K562 (cell line): ENCODE measurements around the gene SSTR1. TPM values are rescaled to one million over a fixed set of nuclear protein-coding genes. Genes with fewer than 3 reads are reported as not detected.

Experiments used
- ATAC-seq: fragments of 200-7000 bp; cut with Tn5 transposase; 3 replicates; pipeline ENCODE4 v1.9.1; 2020; ENCODE audit warnings: moderate library complexity
- BruUV-seq: library from RNA; stranded (reverse); fragments of 400-500 nt; replicated peaks from 2 replicates; lab custom pipeline; 2021; lab: Mats Ljungman, UMichigan
- CTCF ChIA-PET: fragments of 300-600 bp; formaldehyde crosslinking; extraction: SDS; loops from one replicate; lab custom pipeline; 2021; ENCODE audit warnings: low intra/inter-chr PET ratio; lab: Yijun Ruan, JAX
- POLR2A ChIA-PET: fragments of 300-600, 350-650 bp; sonication (Branson Sonifier 250); formaldehyde crosslinking; extraction: SDS; loops from one replicate; lab custom pipeline; 2021; ENCODE audit warnings: antibody characterized with exemption, inconsistent platforms; lab: Yijun Ruan, JAX
- DNase-seq, 4 experiments: peaks; one replicate each; pipeline versions ENCODE4 v3.0.0 to v3.0.0-alpha.2; 2011 to 2018; ENCODE audit warnings: low spot score in 3 of 4, mixed read lengths in 3 of 4; ENCODE audit errors: extremely low read depth in 1 of 4
- FAIRE-seq: peaks from 2 replicates; lab custom pipeline; 2011; peaks lifted over from hg19 to GRCh38; lab: Jason Lieb, UNC
- H2AFZ ChIP-seq: 2 replicates; pipeline ENCODE4 v1.6.0; 2011; ENCODE audit warnings: low read depth, low read length, control low read depth, inconsistent platforms
- H3K27ac ChIP-seq: fragments of 200-600 bp; 3 replicates; pipeline ENCODE4 v1.8.0; 2011; ENCODE audit warnings: low read depth, mild to moderate bottlenecking, control low read depth, inconsistent platforms, low read length, moderate library complexity, mixed read lengths; ENCODE audit errors: extremely low read depth
- H3K27me3 ChIP-seq, 2 experiments: fragments of 300-600 bp in 1 of 2; 2 replicates in 1 of 2; 3 replicates in 1 of 2; pipeline versions ENCODE4 v1.6.0 to v1.8.0; 2011; ENCODE audit warnings: inconsistent platforms in 2 of 2, low read length in 2 of 2, mild to moderate bottlenecking in 1 of 2, mixed read lengths in 1 of 2, moderate library complexity in 1 of 2; ENCODE audit not compliant: control insufficient read depth in 2 of 2, insufficient read depth in 2 of 2
- H3K36me3 ChIP-seq: fragments of 300-600 bp; 3 replicates; pipeline ENCODE4 v1.8.0; 2011; ENCODE audit warnings: mild to moderate bottlenecking, low read length, inconsistent platforms; ENCODE audit not compliant: control insufficient read depth, insufficient read depth
- H3K4me1 ChIP-seq, 2 experiments: fragments of 200-600 bp in 1 of 2; replicated peaks in 1 of 2; 2 replicates in 1 of 2; 3 replicates in 1 of 2; pipeline versions ENCODE4 v1.5.1 to v1.8.0; 2011; ENCODE audit warnings: inconsistent platforms in 2 of 2, low read length in 2 of 2, mild to moderate bottlenecking in 1 of 2, mixed read lengths in 1 of 2, moderate library complexity in 1 of 2; ENCODE audit not compliant: control insufficient read depth in 2 of 2, insufficient read depth in 2 of 2
- H3K4me2 ChIP-seq: 2 replicates; pipeline ENCODE4 v1.6.1; 2011; ENCODE audit warnings: low read length, control low read depth, inconsistent platforms, mixed read lengths; ENCODE audit not compliant: insufficient read depth
- H3K4me3 ChIP-seq: fragments of 200-600 bp; sonication (generic), shearing (Covaris generic); 2 replicates; pipeline ENCODE4 v1.5.1; 2016; ENCODE audit warnings: control low read depth, inconsistent platforms
- H3K79me2 ChIP-seq: fragments of 200-600 bp; 3 replicates; pipeline ENCODE4 v1.8.0; 2011; ENCODE audit warnings: low read length, inconsistent platforms; ENCODE audit not compliant: control insufficient read depth, insufficient read depth
- H3K9ac ChIP-seq, 2 experiments: 2 replicates each; pipeline versions ENCODE4 v1.6.0 to v1.6.1; 2011; ENCODE audit warnings: low read depth in 2 of 2, low read length in 2 of 2, control low read depth in 1 of 2, inconsistent platforms in 1 of 2, mild to moderate bottlenecking in 1 of 2, mixed read lengths in 1 of 2; ENCODE audit not compliant: insufficient read depth in 1 of 2
- H3K9me1 ChIP-seq: one replicate; pipeline ENCODE4 v1.6.0; 2011; ENCODE audit warnings: inconsistent platforms, mild to moderate bottlenecking, low read length, moderate library complexity; ENCODE audit not compliant: control insufficient read depth, insufficient read depth
- H3K9me3 ChIP-seq: replicated peaks from 2 replicates; pipeline ENCODE4 v1.5.1; 2011; ENCODE audit warnings: low read depth, low read length, inconsistent platforms; ENCODE audit not compliant: control insufficient read depth, insufficient read depth
- H4K20me1 ChIP-seq: replicated peaks from 2 replicates; pipeline ENCODE4 v1.6.1; 2011; ENCODE audit warnings: low read length, inconsistent platforms, mixed read lengths; ENCODE audit not compliant: control insufficient read depth, insufficient read depth
- MED1 ChIP-seq: sonication (generic); formaldehyde crosslinking; IDR thresholded peaks from 2 replicates; pipeline ENCODE4 v1.8.1; 2023; ENCODE audit warnings: missing genetic modification reagents, borderline replicate concordance
- RBM14 ChIP-seq: fragments of 200-400 bp; formaldehyde crosslinking; IDR thresholded peaks from 2 replicates; pipeline ENCODE4 v1.6.1; 2018; ENCODE audit warnings: low read depth, mild to moderate bottlenecking, low read length, moderate library complexity, borderline replicate concordance; ENCODE audit not compliant: insufficient read depth
- WGBS: fragments of 100-300 bp; shearing (Covaris generic); methylation state at CpG from one replicate; pipeline ENCODE4 v1.1.6; 2016; ENCODE audit warnings: low coverage, mixed read lengths; ENCODE audit not compliant: insufficient coverage; ENCODE audit errors: missing lambda C conversion rate; 5-methylcytosine and 5-hydroxymethylcytosine counted together
- in situ Hi-C: fragments of 300-500 bp; cut with MboI; formaldehyde crosslinking; loops from 4 replicates; pipeline ENCODE4 v1.15.0; 2018; ENCODE audit warnings: inconsistent platforms, mixed read lengths
- intact Hi-C: fragments of 100-400 bp; cut with micrococcal nuclease; formaldehyde crosslinking; loops from 2 replicates; pipeline ENCODE4 v1.14.2; 2022
- polyA plus RNA-seq, 8 experiments: library from polyadenylated mRNA; depleted of rRNA in 4 of 8; stranded (reverse) in 5 of 8; unstranded in 3 of 8; fragments of >200 nt; fragmentation: Nextera tagmentation in 2 of 8; fragmentation: Illumina TruSeq in 1 of 8; extraction: Ambion mirVana in 2 of 8; extraction: Trizol in 1 of 8; gene quantifications; 2 replicates each; pipeline versions ENCODE4 v1.2.1 to v1.2.3, GENCODE V29; 2011 to 2014; ENCODE audit warnings: inconsistent platforms in 1 of 8, missing spikeins in 1 of 8
- total RNA-seq, 7 experiments: library from RNA; depleted of rRNA in 6 of 7; stranded (reverse); fragments of >200 nt in 6 of 7; fragmentation: Illumina TruSeq in 2 of 7; extraction: Trizol in 2 of 7; gene quantifications; 2 replicates each; pipeline versions ENCODE4 v1.2.1 to v1.2.3, GENCODE V29; 2011 to 2021; ENCODE audit warnings: low replicate concordance in 1 of 7

SSTR1 gene
- total and polyA plus RNA-seq, 9 of the 15 experiments (the other 6 are each of a cell fraction or from before 2014, with no cell fraction given) = not detected

DNA sequence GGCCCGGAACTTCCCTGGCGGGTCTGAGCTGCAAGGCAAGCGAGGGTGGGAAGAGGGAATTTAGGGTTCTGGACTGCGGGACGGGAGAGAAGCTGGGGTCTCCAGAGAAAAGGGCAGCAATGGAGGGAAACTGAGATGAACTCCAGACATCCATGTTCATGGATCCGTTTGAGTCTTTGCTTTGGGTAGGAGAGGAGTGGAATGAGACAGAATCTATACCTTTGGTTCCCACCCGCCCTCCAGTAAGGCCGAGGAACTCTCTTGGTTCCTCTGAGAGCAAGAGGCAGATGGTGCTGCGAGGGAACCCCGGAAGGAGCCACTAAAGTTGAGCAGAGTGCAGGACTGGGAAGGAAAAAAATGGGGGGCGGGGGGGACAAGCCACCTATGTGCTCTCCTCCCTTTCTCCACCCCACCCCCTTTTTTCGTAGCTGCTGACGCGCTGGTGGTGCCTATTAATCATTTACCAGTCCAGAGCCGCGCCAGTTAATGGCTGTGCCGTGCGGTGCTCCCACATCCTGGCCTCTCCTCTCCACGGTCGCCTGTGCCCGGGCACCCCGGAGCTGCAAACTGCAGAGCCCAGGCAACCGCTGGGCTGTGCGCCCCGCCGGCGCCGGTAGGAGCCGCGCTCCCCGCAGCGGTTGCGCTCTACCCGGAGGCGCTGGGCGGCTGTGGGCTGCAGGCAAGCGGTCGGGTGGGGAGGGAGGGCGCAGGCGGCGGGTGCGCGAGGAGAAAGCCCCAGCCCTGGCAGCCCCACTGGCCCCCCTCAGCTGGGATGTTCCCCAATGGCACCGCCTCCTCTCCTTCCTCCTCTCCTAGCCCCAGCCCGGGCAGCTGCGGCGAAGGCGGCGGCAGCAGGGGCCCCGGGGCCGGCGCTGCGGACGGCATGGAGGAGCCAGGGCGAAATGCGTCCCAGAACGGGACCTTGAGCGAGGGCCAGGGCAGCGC is 1.2 kb downstream of the SSTR1 start:
- Histone ChIP-seq H3K9me1 (no peaks in the 10 kb centered on the region), H3K4me1 (no peaks in the 10 kb centered on the region), H3K27ac (no peak overlapping the region), H3K9me3 (no peaks in the 10 kb centered on the region), H3K36me3 (no peaks in the 10 kb centered on the region), H3K4me3 (no peak overlapping the region), H2AFZ (no peak overlapping the region), H3K79me2 (no peaks in the 10 kb centered on the region), H3K27me3 (no peaks in the 10 kb centered on the region), H4K20me1 (no peaks in the 10 kb centered on the region), H3K9ac (no peak overlapping the region), H3K4me2 (no peak overlapping the region)
- CTCF ChIA-PET = no interaction called here
- BruUV-seq = no TSS peak
- 0% methylated on average over 11 of the region's 59 CpGs for WGBS
- intact Hi-C loops (no loop called here), in situ Hi-C loops (no loop called here)
- FAIRE-seq (no peak), DNase-seq (no peak), ATAC-seq (no peak)
- TF ChIP-seq RBM14 = no peak
- no peak for TF ChIP-seq MED1 (CRISPR knock-in tag)
- POLR2A ChIA-PET = no interaction called here
